Measurements from ENCODE around the gene NUB1. TPM values are rescaled to one million over a fixed set of nuclear protein-coding genes. Genes with fewer than 3 reads are reported as not detected.

NUB1 gene
- total RNA-seq, 1 donor from 2014 or later: 47.5 TPM

- POLR2A ChIA-PET: interaction anchor here (0.9 to 2.7 kb wide), 4 partner anchors 8 to 284 kb away, joined by 3 to 25 read pairs (median 12); partner anchors contain the start of gene NUB1
- intact Hi-C loops (cut with micrococcal nuclease): loop anchor here (10.0 kb wide), 3 partner anchors 295 to 1635 kb away; partner anchors contain the start of genes CDK5, SLC4A2 and XRCC2
- TF ChIP-seq CTCF (IDR thresholded peaks at IDR 0.05): no peak
Observed at GRCh38 chr7:151349507-151349853, 7.9 kb downstream of the NUB1 start.

GRCh38 chr7:151351027-151351426 is 9.4 kb downstream of the NUB1 start:
- ChIA-PET CTCF (interaction anchor here (1.0 to 7.4 kb wide), 7 partner anchors 11 to 181 kb away, joined by 3 to 205 read pairs (median 11); partner anchors contain the start of gene NUB1), POLR2A (interaction anchor here (0.5 to 2.7 kb wide), 11 partner anchors 9 to 282 kb away, joined by 3 to 25 read pairs (median 4); partner anchors contain the start of genes ABCF2 and NUB1)
- Mint-ChIP-seq H3K36me3 (ENCODE audit: low read depth) (peaks cover 62% of the 10 kb centered on the region), H3K4me1 (peaks cover 51% of the 10 kb centered on the region), H3K27ac (peak overlapping the region; percentile 94), H3K4me3 (no peak overlapping the region), H3K9me3 (no peaks in the 10 kb centered on the region), H3K27me3 (no peaks in the 10 kb centered on the region)
- DNase-seq: peak; percentile 35
- ATAC-seq (ENCODE audit: low read depth): peak; percentile 13
- intact Hi-C loops (cut with micrococcal nuclease): loop anchor here (2.0 to 10.0 kb wide), 7 partner anchors 14 to 1516 kb away; partner anchors contain the start of genes FASTK and ZNF862
- TF ChIP-seq CTCF (IDR thresholded peaks at IDR 0.05): no peak

More at GRCh38 chr7:151349507-151349853, 7.9 kb downstream of the NUB1 start:
- Mint-ChIP-seq H3K27ac (peak overlapping the region; percentile 99), H3K36me3 (ENCODE audit: low read depth) (peaks cover 57% of the 10 kb centered on the region), H3K9me3 (no peaks in the 10 kb centered on the region), H3K27me3 (no peaks in the 10 kb centered on the region), H3K4me3 (peak overlapping the region; percentile 88), H3K4me1 (peaks cover 64% of the 10 kb centered on the region)
- peak; percentile 57 for DNase-seq
- CTCF ChIA-PET: interaction anchor here (4.3 to 7.4 kb wide), 2 partner anchors 10 to 33 kb away, joined by 27 to 205 read pairs; partner anchors contain the start of gene NUB1
- peak; percentile 75 for ATAC-seq (ENCODE audit: low read depth)

- H3K27ac Mint-ChIP-seq: peak overlapping the region; percentile 94
- DNase-seq (peak; percentile 25), ATAC-seq (ENCODE audit: low read depth) (peak; percentile 19)
- peaks cover 46% of the 10 kb centered on the region for H3K4me1 Mint-ChIP-seq
- no peak for TF ChIP-seq CTCF (IDR thresholded peaks at IDR 0.05)
- CTCF ChIA-PET: interaction anchor here (1.0 to 7.4 kb wide), 10 partner anchors 9 to 108 kb away, joined by 3 to 205 read pairs (median 8); partner anchors contain the start of gene NUB1
- H3K9me3 Mint-ChIP-seq: no peaks in the 10 kb centered on the region
- H3K27me3 Mint-ChIP-seq: no peaks in the 10 kb centered on the region
- H3K4me3 Mint-ChIP-seq: peak overlapping the region; percentile 42
- POLR2A ChIA-PET: interaction anchor here (0.5 to 2.7 kb wide), 13 partner anchors 9 to 280 kb away, joined by 3 to 25 read pairs (median 3); partner anchors contain the start of genes ABCF2, CHPF2 and NUB1
- peaks cover 63% of the 10 kb centered on the region for H3K36me3 Mint-ChIP-seq (ENCODE audit: low read depth)
- intact Hi-C loops (cut with micrococcal nuclease): loop anchor here (1.0 to 10.0 kb wide), 8 partner anchors 15 to 1517 kb away; partner anchors contain the start of genes FASTK and ZNF862
Observed at GRCh38 chr7:151351967-151352366, 10.4 kb downstream of the NUB1 start.

GRCh38 chr7:151352512-151352911 is 10.9 kb downstream of the NUB1 start:
- Mint-ChIP-seq H3K36me3 (ENCODE audit: low read depth) (peaks cover 62% of the 10 kb centered on the region), H3K4me3 (no peak overlapping the region), H3K9me3 (no peaks in the 10 kb centered on the region), H3K4me1 (peaks cover 46% of the 10 kb centered on the region), H3K27ac (peak overlapping the region; percentile 94), H3K27me3 (no peaks in the 10 kb centered on the region)
- TF ChIP-seq CTCF (IDR thresholded peaks at IDR 0.05): no peak
- CTCF ChIA-PET: interaction anchor here (0.8 to 7.4 kb wide), 9 partner anchors 9 to 280 kb away, joined by 3 to 205 read pairs (median 5); partner anchors contain the start of gene NUB1
- ATAC-seq (ENCODE audit: low read depth): no peak
- POLR2A ChIA-PET: interaction anchor here (0.6 to 1.9 kb wide), 7 partner anchors 10 to 120 kb away, joined by 3 to 6 read pairs (median 3); partner anchors contain the start of gene CHPF2
- intact Hi-C loops (cut with micrococcal nuclease): loop anchor here (1.0 to 10.0 kb wide), 4 partner anchors 16 to 1518 kb away; partner anchors contain the start of gene ZNF862
- DNase-seq: no peak
